GM15510 (cell line): ENCODE data around the gene ALPK1.

Source experiments
- POLR2A ChIP-seq: IDR thresholded peaks from 3 replicates; pipeline ENCODE4 v1.6.1; 2011; ENCODE audit warnings: borderline replicate concordance; ENCODE audit not compliant: insufficient read length; ENCODE audit errors: extremely low read depth

ALPK1 gene

DNA sequence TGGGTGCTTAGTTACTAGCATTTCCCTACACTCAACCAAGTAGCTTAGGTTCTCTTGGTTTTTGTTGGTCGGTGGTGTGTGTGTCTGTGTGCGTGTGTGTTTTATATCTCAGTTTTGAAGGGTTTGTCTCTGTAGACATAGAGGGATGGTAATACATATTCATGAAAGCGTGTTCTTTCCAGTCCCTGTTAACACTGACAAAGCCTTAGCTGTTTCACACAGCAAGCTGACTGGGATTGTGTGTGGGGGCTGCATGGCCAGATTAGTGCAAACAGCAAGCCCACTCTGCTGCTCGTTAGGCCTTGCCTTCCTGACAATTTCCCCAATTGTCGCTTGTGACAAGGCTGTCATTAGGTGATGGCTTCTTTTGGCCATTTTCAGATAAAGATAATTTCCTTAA, 43.9 kb downstream of the ALPK1 start:
- no peak for TF ChIP-seq POLR2A

GRCh38 chr4:112343330-112344080, 46.3 kb downstream of the ALPK1 start:
- no peak for TF ChIP-seq POLR2A

DNA sequence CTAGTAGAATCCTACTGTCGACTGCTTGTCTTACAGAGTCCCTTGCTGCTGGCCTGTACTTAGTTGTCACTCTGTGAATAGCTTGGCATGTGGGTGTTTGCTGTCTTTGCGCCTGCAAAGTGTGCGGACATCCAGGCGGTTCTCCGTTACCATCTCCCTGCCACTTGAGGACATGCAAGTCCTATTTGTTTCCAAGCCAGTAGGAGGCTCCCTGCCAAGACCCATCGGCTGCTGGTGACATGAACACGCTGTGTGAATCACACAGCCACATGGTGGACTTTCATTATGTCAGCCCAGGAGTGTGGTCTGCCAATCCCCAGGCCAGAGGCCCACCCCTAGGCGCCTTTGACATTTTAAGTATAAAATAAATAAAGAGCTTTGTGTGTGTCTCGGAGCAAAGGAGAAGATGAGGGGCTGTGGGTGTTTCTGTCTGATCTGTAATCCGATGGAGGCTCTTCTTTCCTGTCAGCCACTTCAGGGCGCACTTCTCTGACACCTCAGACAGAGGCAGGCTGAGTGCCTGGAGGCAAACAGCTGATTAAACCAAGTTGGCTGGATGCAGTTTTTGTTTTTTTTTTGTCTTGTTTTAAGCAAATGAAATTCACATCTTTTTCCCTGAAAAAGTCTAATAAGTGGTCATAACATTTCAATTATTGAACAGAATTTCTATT, 51.5 kb downstream of the ALPK1 start:
- TF ChIP-seq POLR2A = no peak

- no peak for TF ChIP-seq POLR2A
These were observed 55.6 kb downstream of the ALPK1 start for GRCh38 chr4:112352736-112353135.

- no peak for TF ChIP-seq POLR2A
These were observed 58.5 kb downstream of the ALPK1 start for GRCh38 chr4:112355662-112356061.

GRCh38 chr4:112357453-112357852, 60.3 kb downstream of the ALPK1 start:
- TF ChIP-seq POLR2A = no peak

GRCh38 chr4:112357897-112358296, 60.7 kb downstream of the ALPK1 start:
- TF ChIP-seq POLR2A = no peak

- no peak for TF ChIP-seq POLR2A
These were observed 61.2 kb downstream of the ALPK1 start for GRCh38 chr4:112358415-112358814.

GRCh38 chr4:112358952-112359749, 62.0 kb downstream of the ALPK1 start:
- no peak for TF ChIP-seq POLR2A

DNA sequence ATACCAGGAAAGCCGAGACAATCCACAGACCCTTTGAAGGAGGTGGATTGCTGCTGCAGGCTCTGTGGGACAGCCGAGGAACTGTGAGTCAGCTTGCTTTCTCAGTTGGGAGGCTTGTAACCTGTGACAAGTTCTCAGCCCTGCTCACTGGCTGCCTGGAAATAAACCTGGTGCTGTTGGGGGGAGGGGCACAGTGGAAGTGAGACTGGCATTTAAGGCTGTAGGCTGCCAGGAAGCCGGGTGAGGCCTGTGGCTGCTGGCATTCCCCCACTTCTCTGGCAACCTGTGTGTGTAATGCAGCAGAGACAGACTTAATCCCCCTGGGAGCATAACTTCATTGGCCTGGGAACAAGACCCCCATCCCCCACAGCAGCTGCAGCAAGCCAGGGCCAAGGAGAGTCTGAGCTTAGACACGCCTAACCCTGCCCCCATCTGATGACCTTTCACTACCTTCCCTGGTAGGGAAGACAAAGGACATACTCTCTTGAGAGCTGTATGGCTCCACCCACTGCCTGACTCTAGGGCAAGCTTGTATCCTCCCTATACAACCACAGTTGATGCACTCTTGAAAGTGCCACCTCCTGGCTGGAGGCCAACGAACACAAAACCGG, 64.1 kb downstream of the ALPK1 start:
- TF ChIP-seq POLR2A = no peak

GRCh38 chr4:112370466-112370865, 73.3 kb downstream of the ALPK1 start:
- TF ChIP-seq POLR2A = no peak

GRCh38 chr4:112371361-112371760, 74.2 kb downstream of the ALPK1 start:
- no peak for TF ChIP-seq POLR2A

GRCh38 chr4:112374850-112375249, 77.7 kb downstream of the ALPK1 start:
- no peak for TF ChIP-seq POLR2A

DNA sequence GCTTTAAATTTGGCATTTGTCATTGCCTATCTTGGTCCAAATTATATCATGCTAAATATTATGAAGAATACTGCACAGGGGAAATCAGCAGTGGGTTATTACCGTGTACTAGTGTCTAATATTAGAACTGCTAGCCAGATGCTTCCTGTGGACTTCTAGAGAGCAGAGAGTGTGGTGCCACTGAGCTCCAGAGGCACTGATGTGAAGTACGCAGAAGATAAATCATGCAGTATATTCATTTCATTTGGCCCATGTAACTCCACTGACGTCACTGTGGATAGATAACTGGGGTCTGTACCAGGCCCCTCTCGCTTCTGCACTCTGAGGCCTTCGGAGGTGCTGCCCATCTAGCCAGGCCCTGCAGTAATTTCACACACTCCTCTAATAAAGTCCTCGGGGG, 80.0 kb downstream of the ALPK1 start:
- no peak for TF ChIP-seq POLR2A

DNA sequence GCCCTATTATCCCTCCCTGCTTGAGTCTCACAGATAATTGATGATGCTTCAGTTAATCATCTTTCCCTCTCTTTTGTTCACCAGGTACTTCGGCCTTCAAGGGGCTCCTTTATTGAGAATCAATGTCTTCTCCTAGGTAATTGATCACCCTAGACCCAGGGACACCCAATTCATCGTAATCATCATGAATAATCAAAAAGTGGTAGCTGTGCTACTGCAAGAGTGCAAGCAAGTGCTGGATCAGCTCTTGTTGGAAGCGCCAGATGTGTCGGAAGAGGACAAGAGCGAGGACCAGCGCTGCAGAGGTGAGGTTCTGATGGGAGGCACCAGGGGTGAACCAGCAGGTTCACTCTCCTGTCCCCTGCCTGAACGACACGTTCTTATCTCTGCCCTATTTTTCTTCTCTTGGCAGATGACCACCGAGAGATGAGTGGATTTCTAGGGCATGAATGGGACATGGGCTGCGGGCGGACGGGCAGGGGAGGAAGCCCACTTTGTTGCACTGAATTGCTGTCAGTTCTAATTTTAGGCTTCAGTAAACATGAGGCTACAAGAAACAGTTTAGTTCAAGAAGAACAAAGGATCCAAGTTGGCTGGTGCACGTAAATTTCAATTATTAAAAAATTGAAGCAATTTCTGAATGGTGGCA, 80.5 kb downstream of the ALPK1 start:
- no peak for TF ChIP-seq POLR2A

- no peak for TF ChIP-seq POLR2A
These were observed 81.1 kb downstream of the ALPK1 start for GRCh38 chr4:112378243-112378620.

- no peak for TF ChIP-seq POLR2A
These were observed 81.7 kb downstream of the ALPK1 start for GRCh38 chr4:112378858-112379257.
